ENCODE data around the gene THEMIS2. TPM values are rescaled to one million over a fixed set of nuclear protein-coding genes. Genes with fewer than 3 reads are reported as not detected.

Gene THEMIS2
- total RNA-seq, 2 donors from 2014 or later = 7.4 to 13.1 TPM

GRCh38 chr1:27873671-27874384 lies 1.5 kb downstream of the THEMIS2 start:
- peak overlapping the region; percentile 53 to 68 for H3K4me3 ChIP-seq
- TF ChIP-seq CTCF (IDR thresholded peaks at IDR 0.05) = no peak
- DNase-seq (ENCODE audit: low spot score) = no peak
- no peaks in the 10 kb centered on the region for H3K9me3 ChIP-seq
- H3K27ac ChIP-seq = peak overlapping the region; percentile 48 to 70
- peaks cover 0 to 13% of the 10 kb centered on the region in 2 donors for H3K4me1 ChIP-seq
- no peaks in the 10 kb centered on the region for H3K36me3 ChIP-seq
- no peaks in the 10 kb centered on the region for H3K27me3 ChIP-seq

- Histone ChIP-seq H3K4me3 (no peak overlapping the region), H3K36me3 (no peaks in the 10 kb centered on the region), H3K4me1 (peaks cover 0 to 13% of the 10 kb centered on the region in 2 donors), H3K27ac (no peak overlapping the region), H3K27me3 (no peaks in the 10 kb centered on the region), H3K9me3 (no peaks in the 10 kb centered on the region)
- TF ChIP-seq CTCF (IDR thresholded peaks at IDR 0.05) = no peak
- DNase-seq (ENCODE audit: low spot score) = no peak
Measured at GRCh38 chr1:27876341-27877114, 4.2 kb downstream of the THEMIS2 start.

- H3K9me3 ChIP-seq = no peaks in the 10 kb centered on the region
- DNase-seq (ENCODE audit: low spot score) = no peak
- no peak overlapping the region for H3K4me3 ChIP-seq
- no peaks in the 10 kb centered on the region for H3K36me3 ChIP-seq
- H3K27ac ChIP-seq = no peak overlapping the region
- peaks cover 0 to 10% of the 10 kb centered on the region in 2 donors for H3K4me1 ChIP-seq
- TF ChIP-seq CTCF (IDR thresholded peaks at IDR 0.05) = no peak
- H3K27me3 ChIP-seq = no peaks in the 10 kb centered on the region
Measured at GRCh38 chr1:27877115-27877416, 4.7 kb downstream of the THEMIS2 start.

GRCh38 chr1:27878039-27878438 lies 5.7 kb downstream of the THEMIS2 start:
- H3K9me3 ChIP-seq = no peaks in the 10 kb centered on the region
- DNase-seq (ENCODE audit: low spot score) = no peak
- H3K27ac ChIP-seq = no peak overlapping the region
- no peaks in the 10 kb centered on the region for H3K36me3 ChIP-seq
- H3K4me3 ChIP-seq = no peak overlapping the region
- H3K27me3 ChIP-seq = no peaks in the 10 kb centered on the region
- H3K4me1 ChIP-seq = peaks cover 0 to 3% of the 10 kb centered on the region in 2 donors
- no peak for TF ChIP-seq CTCF (IDR thresholded peaks at IDR 0.05)

GRCh38 chr1:27878787-27879335 lies 6.5 kb downstream of the THEMIS2 start:
- no peak for DNase-seq (ENCODE audit: low spot score)
- no peak for TF ChIP-seq CTCF (IDR thresholded peaks at IDR 0.05)
- no peaks in the 10 kb centered on the region for H3K9me3 ChIP-seq
- H3K27me3 ChIP-seq = no peaks in the 10 kb centered on the region
- no peaks in the 10 kb centered on the region for H3K36me3 ChIP-seq
- H3K4me1 ChIP-seq = no peaks in the 10 kb centered on the region
- no peak overlapping the region for H3K4me3 ChIP-seq
- no peak overlapping the region for H3K27ac ChIP-seq
